GOT3 (cell line): ENCODE measurements around the gene HNRNPUL2.
A peak's percentile ranks its signal among the peaks of the same experiment; 100 is the strongest.
"Not testable (repeated sequence)": the region's sequence is repeated elsewhere in the genome, so short reads cannot be mapped to it uniquely, and the experiment has no call there.

Experiments
- DNase-seq: peaks from one replicate; lab custom pipeline; 2025; ENCODE audit warnings: mixed read lengths; lab: John Stamatoyannopoulos, UW

Gene HNRNPUL2

DNA sequence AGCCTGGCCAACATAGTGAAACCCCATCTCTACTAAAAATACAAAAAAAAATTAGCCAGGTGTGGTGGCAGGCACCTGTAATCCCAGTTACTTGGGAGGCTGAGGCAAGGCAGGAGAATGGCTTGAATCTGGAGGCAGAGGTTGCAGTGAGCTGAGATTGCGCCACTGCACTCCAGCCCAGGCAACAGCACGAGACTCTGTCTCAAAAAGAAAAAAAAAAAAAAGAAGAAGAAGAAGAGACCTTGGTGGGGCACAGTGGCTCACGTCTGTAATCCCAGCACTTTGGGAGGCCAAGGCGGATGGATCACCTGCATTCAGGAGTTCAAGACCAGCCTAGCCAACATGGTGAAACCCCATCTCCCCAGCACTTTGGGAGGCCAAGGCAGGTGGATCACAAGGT is 23.3 kb downstream of the HNRNPUL2 start:
- not testable (repeated sequence) for DNase-seq

DNA sequence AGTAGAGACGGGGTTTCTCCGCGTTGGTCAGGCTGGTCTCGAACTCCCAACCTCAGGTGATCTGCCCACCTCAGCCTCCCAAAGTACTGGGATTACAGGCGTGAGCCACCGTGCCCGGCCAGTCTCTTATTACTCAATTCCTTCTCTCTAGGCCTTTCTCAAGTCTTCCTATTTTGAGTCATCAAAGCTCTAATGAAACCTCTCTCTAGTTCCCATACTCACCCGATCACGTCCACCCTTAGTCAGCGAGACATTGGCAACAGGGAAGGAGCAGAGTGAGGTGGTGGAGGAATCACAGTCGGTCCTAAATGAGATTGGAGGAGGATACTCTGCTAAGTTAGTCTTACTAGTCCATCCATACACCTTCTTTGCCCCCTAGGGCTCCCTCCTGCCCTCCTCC is 25.0 kb downstream of the HNRNPUL2 start:
- no peak for DNase-seq

DNA sequence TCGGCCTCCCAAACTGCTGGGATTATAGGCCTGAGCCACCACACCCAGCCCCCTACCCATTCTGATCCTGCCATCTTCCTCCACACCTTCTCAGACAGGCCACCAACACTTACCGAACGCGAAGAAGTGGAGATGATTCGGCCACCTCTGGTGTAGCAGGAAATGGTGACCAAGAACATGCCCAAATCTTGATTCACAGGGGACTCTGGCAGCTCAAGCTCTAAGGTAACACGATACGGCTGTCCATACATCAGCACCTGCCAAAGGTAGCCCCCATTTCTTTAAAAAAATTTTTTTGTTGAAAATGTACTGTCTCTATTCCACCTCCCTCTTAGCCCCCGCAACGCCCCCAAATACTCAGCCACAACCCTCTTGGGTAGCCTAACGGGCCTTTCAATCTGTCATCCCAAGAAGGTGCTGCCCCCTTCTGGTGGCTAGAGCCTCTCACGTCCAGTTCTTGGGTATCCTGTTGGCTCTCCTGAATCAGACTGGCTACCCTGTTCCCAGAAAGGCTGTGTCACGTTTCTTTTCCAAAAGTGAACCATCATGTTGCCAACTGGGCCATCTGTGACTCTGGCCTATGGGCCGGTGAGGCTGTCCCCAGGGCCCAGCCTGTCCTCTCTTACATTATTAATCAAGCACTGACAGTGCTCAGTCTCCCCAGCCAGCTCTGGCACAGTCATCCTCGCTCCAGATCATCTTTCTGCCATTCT is 32.6 kb downstream of the HNRNPUL2 start:
- DNase-seq = no peak

DNA sequence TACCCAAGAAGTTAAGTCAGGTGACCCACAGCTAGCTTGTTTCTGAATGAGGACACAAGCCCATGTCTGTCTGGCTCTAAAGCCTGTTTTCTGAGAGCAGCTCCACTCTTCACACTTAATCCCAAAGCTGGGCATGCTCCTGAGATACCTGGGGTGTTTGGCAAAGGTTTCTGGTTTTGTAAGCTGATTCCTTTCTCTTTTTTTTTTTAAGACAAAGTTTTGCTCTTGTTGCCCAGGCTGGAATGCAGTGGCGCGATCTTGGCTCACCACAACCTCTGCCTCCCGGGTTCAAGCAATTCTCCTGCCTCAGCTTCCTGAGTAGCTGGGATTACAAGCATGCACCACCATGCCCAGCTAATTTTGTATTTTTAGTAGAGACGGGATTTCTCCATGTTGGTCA is 33.6 kb downstream of the HNRNPUL2 start:
- not testable (repeated sequence) for DNase-seq

DNA sequence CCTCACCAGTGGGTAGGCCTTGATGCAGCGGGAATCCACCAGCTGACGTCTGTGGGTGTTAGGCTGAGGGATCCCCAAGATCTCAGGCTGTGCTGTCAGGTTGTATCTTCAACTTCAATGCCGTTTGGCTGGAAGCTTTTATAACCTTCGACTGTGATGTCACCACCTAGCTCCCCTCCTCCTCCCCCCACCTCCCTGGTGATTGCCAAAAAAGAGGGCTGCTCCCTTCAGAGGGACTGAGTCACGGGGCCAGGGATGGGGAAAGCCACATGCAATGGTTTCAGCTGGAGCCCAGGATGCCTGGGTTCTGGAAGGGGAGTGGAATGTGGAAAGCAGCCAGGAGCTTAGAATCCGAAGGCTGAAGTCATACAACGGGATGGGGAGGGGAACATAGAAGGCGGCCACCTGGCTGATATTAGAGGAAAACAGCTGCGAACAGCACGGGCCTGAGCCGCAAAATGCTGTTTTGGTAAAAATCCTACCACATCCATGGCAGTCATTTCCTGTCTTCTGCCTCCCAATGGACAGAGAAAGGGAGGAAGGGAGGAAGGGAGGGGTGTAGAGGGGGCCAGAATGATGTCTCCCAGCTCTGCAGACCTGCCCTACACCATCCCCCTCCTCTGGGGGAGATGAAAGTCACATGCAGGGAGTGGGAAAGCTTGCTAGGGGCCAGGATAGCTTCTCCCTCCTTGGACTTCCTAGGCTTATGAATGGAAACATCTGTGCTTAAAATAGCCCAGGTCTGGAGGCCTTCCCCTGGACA is 37.7 kb downstream of the HNRNPUL2 start, which contains the start of gene LRRN4CL:
Gene LRRN4CL, minus strand, starts transcription at position 110 of the 763 bp plus-strand sequence. CDS start 1,022 bp downstream, outside the sequence.
- peak; percentile 21 for DNase-seq

DNA sequence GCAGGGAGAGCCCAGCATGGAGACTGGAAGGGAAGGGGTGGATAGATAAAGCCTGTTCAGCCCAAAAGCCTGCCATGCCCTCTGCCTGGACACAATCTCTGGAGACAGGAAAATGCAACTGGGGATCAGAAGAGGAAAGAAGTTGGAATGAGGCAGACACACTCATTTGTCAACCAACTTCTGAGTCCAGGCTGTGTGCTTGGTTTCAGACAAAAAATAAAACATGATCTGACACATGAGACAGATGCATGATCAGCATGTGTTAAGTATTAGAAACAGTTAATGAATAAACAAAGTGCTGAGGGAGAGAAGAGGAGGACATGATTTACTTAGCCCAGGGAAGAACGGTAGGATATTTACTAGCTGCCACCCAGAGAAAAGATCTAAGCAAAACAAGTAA is 38.8 kb downstream of the HNRNPUL2 start:
- DNase-seq = no peak

DNA sequence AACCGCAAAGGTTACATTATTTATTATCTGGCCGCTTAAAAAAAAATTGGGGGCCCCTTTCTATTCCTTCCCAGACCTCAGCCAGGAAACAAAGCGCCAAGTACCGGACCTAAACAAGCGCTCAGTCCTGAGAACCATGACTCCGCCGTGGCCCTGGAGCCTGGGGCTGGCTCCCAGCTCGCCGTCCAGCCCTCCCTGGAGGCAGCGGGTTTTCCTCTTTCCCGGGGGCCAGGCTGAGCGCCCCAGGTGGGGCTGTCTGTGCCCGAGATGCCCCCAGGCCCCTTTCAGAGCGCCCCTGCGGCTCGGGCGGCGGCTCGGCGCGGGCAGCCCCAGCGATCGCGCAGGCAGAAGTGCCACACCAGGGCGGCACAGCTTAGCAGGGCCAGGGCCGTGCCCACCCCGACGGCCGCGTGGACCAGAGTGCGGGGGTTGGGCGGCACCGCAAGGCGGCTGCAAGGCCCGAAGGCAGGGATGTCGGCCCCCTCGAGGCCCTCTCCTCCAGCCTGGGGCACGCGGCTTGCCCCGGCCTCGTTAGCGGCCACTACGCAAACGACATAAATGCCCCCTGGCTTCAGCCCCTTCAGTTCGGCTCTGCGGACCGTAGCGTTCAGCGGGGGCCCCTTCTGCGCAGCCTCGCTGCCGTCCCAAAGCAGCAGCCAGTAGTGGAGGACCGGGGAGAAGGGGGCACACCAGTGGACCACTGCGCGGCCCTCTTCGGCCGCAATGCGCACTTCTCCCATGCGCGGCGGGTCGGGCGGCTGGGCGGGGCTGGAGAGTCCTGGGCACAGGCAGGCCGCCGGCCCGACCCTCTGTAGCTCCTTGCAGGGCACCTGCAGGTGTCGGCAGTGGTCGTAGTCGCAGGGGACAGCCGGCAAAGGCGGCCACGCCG is 39.5 kb downstream of the HNRNPUL2 start:
- no peak for DNase-seq

DNA sequence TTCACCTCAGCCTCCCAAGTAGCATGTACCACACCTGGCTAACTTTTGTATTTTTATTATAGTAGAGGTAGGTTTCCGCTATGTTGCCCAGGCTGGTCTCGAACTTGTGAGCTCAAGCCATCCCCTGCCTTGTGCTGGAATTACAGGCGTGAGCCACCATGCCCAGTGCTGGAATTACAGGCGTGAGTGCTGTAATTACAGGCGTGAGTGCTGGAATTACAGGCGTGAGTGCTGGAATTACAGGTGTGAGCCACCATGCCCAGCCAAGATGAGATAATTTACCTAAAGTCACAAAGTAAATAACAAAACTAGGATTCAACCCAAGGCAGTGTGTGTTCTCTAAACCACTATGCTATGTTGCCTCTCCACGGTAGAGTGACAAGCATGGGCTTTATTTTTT is 44.7 kb downstream of the HNRNPUL2 start:
- no peak for DNase-seq

DNA sequence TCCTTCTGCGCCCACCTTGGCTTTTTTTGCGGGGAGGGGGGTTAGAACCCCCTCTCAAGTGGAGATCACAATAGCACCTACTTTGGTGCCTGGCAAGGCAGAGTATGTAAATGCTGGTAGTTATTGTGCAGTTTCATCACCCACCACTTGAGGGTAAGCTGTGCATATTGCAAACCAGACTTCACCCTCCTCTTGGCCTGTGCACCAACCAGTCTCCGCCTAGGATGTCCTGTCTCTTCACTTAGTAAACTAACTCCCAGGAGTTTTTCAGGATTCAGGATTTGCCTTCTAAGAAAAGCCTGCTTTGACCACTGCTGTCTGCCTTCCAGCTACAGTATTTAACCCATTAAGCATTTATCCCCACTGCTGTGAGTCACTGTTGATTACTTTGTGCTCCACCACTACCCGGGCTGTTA is 46.4 kb downstream of the HNRNPUL2 start:
- DNase-seq = peak; percentile 21

DNA sequence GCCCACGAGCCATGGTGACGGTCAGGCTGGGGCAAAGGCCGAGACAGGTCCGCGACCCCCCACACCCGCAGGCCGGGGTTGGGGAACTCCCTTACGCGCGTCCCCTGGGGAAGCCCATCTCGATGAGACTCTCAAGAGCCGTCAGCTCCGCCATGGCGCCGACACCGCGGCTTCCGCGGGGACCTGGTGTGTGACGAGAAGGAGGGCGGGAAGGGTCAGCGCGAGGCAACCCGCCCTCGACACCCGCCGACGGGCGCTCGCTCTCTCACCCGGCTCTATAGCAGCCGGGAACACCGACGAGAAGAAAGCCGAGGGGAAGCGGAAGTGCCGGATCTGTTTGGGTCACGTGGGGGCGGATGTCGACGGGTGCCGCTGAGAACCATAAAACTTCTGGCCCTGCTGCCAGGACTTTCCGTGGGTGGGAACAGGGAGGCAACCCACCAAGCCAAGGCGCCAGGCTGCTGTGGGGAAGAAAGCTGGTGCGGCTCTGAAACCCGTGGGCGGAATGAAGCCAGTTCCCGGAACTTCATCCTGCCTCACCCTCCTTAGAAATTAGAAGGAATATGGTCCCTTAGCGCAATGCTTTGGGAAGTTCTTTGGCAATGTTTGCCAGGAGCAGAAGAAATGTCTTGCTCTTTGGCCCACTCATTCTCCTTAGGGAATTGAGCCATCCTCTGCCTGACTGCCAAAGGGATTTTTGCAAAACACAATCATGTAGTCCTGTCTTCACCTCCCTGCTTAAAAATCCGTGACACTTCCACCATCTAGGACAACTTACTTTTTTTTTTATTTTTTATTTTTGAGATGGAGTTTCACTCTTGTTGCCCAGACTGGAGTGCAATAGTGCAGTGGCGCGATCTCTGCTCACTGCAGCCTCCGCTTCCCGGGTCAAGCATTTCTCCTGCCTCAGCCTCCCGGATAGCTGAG is 48.2 kb downstream of the HNRNPUL2 start, which contains the start of gene UBXN1:
Gene UBXN1, minus strand, starts transcription at position 304 of the 927 bp plus-strand sequence. Its CDS starts 150 bp downstream, at position 154.
- peak; percentile 68 for DNase-seq

DNA sequence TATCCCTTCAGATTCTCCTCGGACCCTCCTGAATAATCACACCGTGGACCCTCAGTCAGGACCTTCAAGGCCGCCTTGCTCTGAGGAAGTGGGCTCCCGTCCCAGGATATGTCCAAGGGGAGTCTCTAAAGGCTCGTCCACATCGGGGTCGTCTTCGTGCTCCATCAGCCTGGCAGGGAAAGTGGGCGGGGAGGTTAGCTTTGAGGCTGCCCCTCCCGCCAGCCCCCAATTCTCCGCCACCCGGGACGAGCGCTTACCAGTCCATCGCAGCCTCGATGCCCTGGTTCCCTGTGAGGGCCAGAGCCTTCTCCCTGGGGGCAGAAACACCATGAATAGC is 48.9 kb downstream of the HNRNPUL2 start:
- DNase-seq = no peak

DNA sequence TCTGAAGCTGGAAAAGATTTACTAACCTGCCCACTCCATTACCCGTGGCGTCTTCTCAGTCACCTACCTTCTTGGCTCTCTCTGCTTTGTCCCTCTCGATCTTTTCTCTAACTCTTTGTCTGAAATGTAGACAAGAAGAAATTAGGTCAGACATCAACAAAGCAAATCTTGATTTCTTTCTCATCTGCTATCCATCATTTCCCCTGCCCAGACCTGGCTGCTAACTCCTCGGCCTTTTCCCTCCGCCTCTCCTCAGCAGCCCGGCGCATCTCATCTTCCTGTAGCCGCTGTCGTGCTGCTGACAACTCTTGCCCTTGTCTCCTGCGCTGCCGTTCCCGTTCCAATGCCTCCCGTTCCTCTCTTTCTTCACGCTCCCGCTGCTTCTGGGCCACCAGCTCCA is 49.5 kb downstream of the HNRNPUL2 start:
- DNase-seq = no peak

DNA sequence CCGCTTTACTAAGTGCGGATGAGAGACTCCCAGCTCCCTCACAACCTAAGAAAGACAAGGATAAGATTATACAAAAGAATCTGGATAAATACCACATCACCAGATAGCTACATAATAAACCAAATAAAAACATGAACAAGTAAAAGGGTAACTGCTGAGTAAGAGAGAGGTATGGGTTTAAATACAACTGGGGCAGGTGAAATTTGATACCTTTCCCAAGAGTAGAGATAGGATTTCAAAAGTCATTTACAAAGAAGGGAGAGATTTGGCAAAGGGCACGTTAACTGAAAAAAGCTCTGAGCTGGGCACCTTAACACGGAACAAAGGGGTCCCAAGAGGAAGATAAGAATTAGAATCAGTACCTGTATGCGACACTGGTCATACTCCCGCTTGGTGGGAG is 50.1 kb downstream of the HNRNPUL2 start:
- DNase-seq = no peak

DNA sequence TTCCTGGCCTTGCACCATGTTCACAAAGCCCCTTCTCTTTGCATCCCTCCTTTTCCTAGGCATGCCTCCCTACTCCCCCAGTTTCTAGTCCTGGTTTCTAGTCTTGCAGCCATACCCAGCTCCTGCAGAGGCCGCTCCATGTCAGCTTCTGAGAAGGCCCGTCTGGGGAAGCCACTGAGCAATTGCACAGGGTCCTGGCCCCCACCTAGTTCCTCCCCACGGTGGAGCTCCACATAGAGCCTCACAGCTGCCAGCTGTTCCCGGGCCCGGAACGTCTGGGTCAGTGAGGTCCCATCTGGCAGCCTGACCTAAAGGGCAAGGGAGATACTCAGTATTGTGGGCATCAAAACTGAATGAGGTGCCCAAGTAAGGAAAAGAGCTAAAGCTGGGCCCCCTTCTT is 50.6 kb downstream of the HNRNPUL2 start:
- DNase-seq = no peak

DNA sequence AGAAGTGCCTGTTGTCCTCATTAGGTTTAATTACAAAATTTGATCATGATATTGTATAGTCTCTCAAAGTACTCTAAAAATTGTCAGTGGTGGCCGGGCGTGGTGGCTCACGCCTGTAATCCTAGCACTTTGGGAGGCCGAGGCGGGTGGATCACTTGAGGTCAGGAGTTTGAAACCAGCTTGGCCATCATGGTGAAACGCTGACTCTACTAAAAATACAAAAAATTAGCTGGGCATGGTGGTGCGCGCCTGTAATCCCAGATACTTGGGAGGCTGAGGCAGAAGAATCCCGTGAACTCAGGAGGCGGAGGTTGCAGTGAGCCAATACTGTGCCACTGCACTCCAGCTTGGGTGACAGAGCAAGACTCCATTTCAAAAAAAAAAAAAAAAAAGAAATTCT is 51.8 kb downstream of the HNRNPUL2 start:
- DNase-seq = not testable (repeated sequence)

DNA sequence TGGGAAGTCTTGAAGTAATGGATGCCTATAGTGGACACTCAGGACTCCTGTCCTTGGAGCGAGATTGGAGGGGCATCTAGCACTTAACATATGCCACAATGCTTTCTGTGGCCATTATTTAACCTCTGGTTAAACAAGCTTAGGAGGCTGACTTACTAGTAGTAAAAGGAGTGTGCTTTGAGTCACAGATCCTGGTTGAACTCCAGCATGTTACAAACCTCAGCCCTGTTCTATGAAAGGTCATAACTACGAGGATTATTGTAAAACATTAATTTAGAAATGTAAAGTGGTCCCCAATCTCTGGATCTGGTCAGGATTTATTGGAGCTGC is 54.1 kb downstream of the HNRNPUL2 start:
- no peak for DNase-seq

DNA sequence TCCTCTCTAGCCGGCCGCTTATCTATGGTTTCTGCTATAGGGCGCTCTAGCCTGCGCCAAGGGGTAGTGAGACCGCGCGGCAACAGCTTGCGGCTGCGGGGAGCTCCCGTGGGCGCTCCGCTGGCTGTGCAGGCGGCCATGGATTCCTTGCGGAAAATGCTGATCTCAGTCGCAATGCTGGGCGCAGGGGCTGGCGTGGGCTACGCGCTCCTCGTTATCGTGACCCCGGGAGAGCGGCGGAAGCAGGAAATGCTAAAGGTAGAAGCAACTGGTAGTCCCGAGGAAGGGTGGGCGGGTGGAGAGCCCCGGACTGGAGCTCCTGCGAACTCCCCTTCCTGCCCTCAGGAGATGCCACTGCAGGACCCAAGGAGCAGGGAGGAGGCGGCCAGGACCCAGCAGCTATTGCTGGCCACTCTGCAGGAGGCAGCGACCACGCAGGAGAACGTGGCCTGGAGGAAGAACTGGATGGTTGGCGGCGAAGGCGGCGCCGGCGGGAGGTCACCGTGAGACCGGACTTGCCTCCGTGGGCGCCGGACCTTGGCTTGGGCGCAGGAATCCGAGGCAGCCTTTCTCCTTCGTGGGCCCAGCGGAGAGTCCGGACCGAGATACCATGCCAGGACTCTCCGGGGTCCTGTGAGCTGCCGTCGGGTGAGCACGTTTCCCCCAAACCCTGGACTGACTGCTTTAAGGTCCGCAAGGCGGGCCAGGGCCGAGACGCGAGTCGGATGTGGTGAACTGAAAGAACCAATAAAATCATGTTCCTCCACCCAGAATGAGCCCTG is 55.5 kb downstream of the HNRNPUL2 start, which contains the start of the genes LBHD1 and UQCC3:
Gene LBHD1, minus strand, starts transcription at position 660 of the 782 bp plus-strand sequence. CDS start 2,236 bp downstream, outside the sequence.
Gene UQCC3, plus strand, starts transcription at position 66 of the 782 bp plus-strand sequence. Its CDS starts 73 bp downstream, at position 139.
- no peak for DNase-seq

DNA sequence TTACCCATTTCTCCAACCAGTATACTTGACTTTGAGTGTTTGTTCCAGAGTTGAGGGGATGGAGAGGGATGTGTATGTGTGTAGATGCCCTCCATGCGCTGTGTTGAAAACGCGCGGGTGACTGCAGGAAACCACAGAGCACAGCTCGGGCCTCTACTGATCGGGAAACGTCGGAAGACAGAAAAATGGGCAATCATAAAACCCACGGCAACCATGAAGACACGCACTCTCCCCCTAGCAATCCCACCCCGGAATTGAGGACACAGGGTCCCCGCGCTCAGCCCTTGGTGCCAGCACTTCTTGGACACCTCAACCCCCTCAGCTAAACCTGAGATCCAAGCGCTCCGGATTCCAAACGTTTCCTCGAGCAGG is 56.0 kb downstream of the HNRNPUL2 start:
- peak; percentile 37 for DNase-seq

DNA sequence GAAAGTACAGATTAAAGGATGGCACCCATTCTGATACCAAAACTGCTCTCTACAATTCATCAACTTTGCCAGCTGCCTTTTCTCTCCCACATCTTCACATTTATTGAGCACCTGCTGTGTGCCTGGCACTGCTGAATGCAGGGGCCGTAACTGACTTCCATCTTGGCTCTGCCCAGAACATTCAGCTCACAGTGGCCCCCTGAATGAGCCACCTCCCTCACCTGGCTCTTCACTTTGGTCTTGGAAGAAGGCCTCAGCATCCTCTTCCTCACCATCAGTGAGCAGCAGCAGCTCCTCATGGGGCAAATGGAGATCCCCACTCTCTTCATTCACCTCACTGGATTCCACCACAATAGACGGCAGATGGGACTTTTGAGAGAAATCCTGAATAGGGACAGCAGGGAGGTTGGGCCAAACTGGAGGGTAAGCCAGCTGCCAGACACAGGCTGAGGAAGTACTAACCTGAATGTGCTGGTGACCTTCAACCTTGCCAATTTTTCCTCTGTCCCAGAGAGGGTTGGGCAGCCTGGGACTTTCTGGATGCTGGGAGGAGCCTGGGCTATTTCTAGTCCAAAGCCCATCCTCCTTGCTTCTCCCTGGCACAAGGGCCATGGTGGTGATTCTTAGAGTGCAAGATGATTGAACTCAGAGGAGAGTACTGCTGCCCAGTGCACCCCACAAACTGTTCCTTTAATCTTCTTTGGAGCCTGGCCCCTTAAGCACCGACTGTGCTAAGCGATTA is 57.7 kb downstream of the HNRNPUL2 start:
- DNase-seq = no peak

DNA sequence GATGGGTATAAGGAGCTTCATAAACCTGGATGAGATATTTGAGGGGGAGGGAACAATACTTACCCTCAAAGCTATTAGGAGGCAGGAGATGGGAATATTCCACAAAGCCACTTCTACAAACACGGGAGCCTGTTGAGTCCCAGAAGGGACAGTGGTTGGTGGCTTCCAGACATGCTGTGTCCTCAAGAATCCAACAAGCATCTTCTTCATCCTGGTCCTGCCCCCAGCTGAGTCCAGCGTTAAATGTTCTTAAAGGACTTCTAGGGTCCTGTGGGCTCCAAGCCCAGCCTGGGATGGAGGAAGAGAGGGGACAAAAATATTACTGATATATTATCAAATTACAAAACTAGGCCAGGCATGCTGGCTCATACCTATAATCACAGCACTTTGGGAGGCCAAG is 59.8 kb downstream of the HNRNPUL2 start:
- no peak for DNase-seq
